PFSK-1 (cell line): ENCODE results near the gene SIGLEC14.

ENCODE experiments used
- REST ChIP-seq, 2 experiments: IDR thresholded peaks; 2 replicates each; pipeline versions ENCODE4 v1.6.1 to v1.8.0; 2011 to 2012; ENCODE audit warnings: low read depth in 2 of 2, low read length in 2 of 2, control low read depth in 1 of 2, inconsistent platforms in 1 of 2, mild to moderate bottlenecking in 1 of 2, moderate library complexity in 1 of 2; ENCODE audit not compliant: insufficient read depth in 1 of 2
- SIN3A ChIP-seq: IDR thresholded peaks from 2 replicates; pipeline ENCODE4 v1.6.1; 2012; ENCODE audit warnings: mild to moderate bottlenecking, low read length, moderate library complexity, borderline replicate concordance; ENCODE audit not compliant: insufficient read depth
- TAF1 ChIP-seq: IDR thresholded peaks from 2 replicates; pipeline ENCODE4 v1.6.1; 2012; ENCODE audit warnings: low read length, control low read depth, borderline replicate concordance; ENCODE audit not compliant: insufficient read depth

- TF ChIP-seq REST (IDR thresholded peaks at IDR 0.05; ENCODE audit: insufficient read depth in 1 of 2, low read depth in 2 of 2, low read length in 2 of 2) = no peak
- TF ChIP-seq TAF1 = no peak
- no peak for TF ChIP-seq SIN3A
Observed at GRCh38 chr19:51693819-51694218, 47.2 kb upstream of the SIGLEC14 start.
